GM10847 (cell line): ENCODE results near the gene MYOM1.

Experiments used
- POLR2A ChIP-seq: IDR thresholded peaks from 2 replicates; pipeline ENCODE4 v1.6.1; 2011; ENCODE audit not compliant: insufficient read length; ENCODE audit errors: extremely low read depth

The MYOM1 gene

GRCh38 chr18:3186678-3187658 lies 32.8 kb downstream of the MYOM1 start:
- no peak for TF ChIP-seq POLR2A

DNA sequence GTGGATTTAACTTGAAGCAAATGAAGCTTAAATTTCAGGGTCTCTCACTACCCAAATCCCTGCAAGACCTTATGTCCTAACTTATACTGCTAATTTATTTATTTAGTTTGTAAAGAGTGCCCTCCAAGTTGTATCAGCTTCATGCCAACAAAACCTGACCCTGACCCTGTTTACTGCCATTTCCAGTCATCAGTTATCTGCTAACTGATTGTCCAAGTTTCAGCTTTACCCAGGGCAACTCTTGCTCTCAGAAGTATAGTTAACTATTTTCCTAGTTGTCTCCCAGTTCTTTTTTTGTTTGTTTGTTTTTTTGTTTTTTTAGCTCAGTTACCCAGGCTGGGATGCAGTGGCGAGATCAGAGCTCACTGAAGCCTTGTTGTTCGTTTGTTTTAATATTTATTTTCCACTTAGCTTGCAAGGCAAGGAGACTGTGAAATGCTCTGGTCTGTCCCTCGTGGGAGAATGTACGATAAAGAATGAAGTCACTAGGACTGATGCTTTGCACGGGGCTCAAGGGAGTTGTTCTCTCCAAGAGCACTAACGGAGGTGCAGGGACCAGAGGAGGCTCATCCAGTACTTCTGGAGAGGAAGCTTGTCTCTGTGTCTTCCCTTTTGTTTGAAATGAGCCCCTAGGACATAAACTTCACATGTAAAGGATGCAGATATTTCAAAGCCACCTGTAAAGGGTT lies 35.3 kb downstream of the MYOM1 start:
- no peak for TF ChIP-seq POLR2A

- TF ChIP-seq POLR2A, result no peak
These were observed 36.6 kb downstream of the MYOM1 start for GRCh38 chr18:3183103-3183717.

GRCh38 chr18:3180325-3180724 lies 39.4 kb downstream of the MYOM1 start:
- no peak for TF ChIP-seq POLR2A

GRCh38 chr18:3179430-3180089 lies 40.2 kb downstream of the MYOM1 start:
- no peak for TF ChIP-seq POLR2A

DNA sequence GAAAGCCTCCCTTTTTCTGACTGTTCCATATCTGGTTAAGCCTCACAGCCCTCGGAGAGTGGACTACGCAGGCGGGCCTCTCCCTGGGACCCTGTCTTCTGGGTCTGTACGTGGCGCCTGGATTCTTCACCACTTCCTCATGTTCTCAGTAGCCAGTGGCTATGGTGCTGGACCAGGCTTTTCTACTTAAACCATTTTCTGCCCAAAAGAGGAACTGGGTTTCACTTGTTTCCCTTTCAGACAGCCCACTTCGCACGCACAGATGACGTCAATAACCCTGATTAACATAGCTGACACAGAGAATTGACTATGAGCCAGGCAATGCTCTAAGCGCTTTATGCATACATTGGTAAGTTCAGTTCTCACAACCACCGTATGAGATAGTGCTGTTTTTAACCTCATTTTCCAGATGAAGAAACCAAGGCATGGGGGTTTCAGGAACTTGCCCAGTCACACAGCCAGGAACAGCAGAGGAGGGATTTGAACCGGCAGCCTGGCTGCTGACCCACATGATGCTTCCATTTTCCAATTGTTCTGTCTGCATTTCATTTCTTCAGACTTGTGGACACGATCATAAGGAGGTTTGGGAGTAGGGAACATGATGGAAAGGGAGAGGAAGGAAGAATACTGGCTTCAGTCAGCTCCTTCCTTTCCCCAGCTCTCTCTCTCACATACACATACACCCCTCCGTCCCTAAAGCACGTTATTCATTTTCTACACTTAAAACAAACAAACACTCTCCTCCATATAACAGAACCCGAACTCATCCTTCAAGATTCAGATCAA lies 41.7 kb downstream of the MYOM1 start:
- no peak for TF ChIP-seq POLR2A

DNA sequence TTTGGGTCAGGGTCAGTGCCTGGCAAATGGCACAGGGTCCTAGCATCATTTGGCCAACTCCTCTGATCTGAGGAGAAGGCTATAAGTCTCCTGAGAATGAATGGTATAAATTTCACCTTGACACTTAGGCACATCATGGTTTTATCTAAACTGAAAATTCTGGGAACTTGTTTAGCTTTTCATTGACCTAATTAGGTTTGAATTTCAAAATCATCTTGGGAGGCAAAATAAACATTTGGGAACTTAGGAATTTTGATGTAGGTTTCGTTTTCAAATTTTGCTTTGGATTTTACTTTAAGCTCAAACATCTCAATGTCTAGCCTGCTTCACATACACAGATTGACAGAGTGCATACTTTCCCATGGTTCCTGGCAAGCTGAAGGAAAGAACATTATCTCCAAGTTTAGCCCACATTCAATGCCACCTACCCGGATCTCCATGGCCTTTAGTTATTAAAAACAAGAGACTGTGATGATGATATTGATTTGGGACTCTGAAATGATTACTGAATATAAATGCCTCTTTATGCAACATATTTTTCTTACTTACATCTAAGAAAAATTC lies 44.5 kb downstream of the MYOM1 start:
- no peak for TF ChIP-seq POLR2A

DNA sequence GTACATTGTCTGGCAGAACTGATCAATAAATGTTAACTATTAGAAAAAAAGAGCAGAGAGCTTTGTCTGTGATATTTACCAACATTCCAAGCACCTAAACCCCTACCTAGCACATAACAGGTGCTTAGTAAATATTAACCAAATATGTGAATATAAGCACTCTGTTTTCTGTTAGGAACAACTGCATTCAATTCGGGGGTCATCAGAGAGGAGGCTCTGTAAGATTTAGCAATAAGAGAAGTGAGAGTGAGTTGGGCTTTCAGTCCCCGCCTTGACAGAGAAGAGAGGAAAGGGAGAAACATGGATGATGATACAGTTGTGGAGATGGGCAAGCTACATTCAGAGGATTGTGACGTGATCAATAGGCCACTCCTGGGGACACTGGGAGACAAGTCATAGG lies 47.7 kb downstream of the MYOM1 start:
- TF ChIP-seq POLR2A, result no peak

GRCh38 chr18:3171631-3172030 lies 48.1 kb downstream of the MYOM1 start:
- TF ChIP-seq POLR2A, result no peak

- no peak for TF ChIP-seq POLR2A
These were observed 49.2 kb downstream of the MYOM1 start for GRCh38 chr18:3170441-3171161.

DNA sequence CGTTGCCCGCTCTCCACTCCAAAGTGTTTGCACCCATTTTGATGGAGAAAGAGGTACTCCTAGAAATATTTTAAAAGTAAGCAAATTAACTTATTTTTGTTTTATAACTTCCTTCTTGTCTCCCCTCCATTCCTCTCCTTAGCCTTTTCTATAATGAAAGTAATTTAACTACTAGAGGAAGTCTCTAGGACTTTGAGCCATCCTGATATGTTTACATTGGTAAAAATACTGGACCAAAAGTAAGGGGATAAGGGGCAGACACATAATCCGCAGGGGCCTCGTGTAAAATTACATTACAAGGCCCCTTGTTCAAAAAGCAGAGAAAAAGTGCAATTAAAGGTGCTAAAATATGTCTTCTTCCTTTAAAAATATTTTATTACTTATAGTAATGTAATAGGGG lies 55.4 kb downstream of the MYOM1 start:
- TF ChIP-seq POLR2A, result no peak

DNA sequence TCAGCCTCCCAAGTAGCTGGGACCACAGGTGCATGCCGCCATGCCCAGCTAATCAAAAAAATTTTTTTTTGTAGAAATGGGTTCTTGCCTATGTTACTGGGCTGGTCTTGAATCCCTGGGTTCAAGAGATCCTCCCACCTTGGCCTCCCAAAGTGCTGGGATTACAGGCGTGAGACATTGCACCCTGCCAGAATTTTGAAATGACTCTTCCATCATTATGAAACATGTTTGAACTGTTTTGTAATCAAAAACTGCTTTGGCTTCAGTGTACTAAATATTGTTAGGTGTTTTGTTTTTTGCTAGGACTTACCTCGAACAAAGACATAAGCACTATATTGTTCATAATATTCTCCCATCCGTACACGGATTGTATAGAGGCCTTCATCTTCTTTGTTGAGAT lies 55.8 kb downstream of the MYOM1 start:
- TF ChIP-seq POLR2A, result no peak

GRCh38 chr18:3162181-3162580 lies 57.6 kb downstream of the MYOM1 start:
- TF ChIP-seq POLR2A, result no peak

DNA sequence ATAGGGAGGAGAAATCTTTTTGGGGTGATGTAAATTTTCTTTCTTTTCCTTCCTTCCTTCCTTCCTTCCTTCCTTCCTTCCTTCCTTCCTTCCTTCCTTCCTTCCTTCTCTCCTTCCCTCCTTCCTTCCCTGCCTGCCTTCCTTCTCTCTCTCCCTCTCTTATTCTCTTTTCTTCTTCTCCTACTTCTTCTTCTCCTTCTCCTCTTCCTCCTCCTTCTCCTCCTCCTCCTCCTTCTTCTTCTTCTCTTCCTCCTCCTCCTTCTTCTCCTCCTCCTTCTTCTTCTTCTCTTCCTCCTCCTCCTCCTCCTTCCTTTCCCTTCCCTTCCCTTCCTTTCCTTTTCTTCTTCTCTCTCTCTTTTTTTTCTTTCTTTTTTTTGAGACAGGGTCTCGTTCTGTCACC lies 59.9 kb downstream of the MYOM1 start:
- TF ChIP-seq POLR2A, result no peak

- TF ChIP-seq POLR2A, result no peak
These were observed 62.2 kb downstream of the MYOM1 start for GRCh38 chr18:3157606-3158005.
